ENCODE measurements around the gene CHL1.
"Not testable (repeated sequence)": the region's sequence is repeated elsewhere in the genome, so short reads cannot be mapped to it uniquely, and the experiment has no call there.

The CHL1 gene

DNA sequence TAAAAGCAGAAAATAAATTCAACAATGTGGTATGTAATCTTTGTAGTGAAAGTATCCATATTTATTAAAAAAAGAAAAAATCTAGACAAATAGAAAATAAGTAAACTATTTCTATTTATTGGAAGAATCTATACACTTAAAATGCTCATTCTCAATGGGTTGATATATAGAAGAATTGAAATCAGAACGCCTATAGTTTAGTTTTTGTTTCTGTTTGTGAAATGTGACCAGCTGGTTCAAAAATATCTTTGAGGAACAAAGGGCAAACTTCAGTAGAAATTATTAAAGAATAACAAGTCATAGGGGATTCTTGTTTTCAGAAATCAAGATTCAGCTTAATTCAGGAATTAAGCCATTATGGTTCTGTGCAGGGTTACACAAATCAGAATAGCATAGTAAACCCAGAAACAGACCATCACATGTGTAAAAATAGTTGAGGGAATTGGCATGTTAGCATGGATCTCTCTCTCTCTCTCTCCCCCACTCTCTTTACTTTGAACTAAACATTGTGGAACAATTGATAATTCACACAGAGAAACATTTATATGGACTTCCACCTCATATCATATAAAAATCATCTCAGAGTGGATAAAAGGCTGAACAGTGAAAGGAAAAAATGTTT lies 134.0 kb downstream of the CHL1 start:
- DNase-seq (ENCODE audit: low read depth in 3 of 3, low spot score in 1 of 3), result no peak

GRCh38 chr3:331881-332280 lies 135.3 kb downstream of the CHL1 start:
- DNase-seq (ENCODE audit: low read depth in 3 of 3, low spot score in 1 of 3), result no peak

DNA sequence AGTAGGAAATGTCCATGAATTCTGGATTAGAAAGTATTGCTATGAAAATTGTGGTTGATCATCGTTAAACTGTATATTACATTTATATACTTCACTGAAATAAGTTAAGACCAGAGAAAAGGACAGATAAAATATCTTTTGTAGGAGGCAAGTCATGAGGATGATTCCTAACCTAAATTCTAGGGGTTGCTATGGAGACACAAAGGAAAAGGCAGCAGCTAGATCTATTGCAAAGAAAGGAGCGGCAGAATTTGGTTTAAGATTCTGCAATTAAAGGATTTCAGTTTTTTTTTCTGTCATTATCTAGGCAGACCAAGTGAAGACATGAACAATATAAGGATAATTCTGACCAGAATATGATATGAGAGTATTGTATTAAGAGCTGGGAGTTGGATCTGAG lies 136.1 kb downstream of the CHL1 start:
- DNase-seq (ENCODE audit: low read depth in 3 of 3, low spot score in 1 of 3), result no peak

DNA sequence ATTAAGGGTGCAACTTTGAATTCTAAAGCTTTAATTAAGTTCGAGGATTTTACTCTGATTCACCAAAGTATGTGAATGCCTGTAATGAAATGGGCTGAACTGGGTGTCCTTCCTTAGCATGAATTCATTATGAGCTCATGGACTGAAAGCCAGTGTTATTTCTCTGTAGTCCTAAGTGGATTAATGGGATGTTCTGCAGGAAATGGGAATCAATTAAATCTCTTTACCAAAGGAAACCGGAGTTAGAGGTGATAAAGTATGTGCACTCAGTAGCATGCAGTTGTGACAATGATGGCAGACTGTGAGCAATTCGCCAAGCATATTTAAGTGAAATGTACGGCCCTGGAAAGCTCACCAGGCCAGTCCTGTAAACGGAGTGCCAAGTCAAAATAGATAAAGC lies 138.7 kb downstream of the CHL1 start:
- DNase-seq (ENCODE audit: low read depth in 3 of 3, low spot score in 1 of 3), result no peak

GRCh38 chr3:339351-339750 lies 142.8 kb downstream of the CHL1 start:
- no peak for DNase-seq (ENCODE audit: low read depth in 3 of 3, low spot score in 1 of 3)

DNA sequence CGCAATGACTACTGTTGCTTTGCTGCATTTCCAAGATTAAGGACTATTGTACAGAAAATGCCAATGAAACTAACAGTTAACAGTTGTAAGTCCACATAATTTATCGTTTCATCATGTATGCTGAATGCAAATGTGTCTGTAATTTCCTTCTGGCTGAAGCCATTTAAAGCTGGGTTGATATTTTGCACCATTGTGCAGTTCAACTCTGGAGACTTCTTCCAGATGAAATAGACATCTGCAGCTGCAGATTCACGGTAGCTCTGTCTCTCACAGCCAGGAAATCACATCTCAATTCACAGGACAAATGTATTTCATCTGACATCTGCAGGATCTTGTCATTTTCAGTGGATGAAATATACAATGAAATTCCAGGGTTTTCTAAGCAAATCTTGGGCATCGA lies 145.4 kb downstream of the CHL1 start:
- DNase-seq (ENCODE audit: low read depth in 3 of 3, low spot score in 1 of 3), result no peak

GRCh38 chr3:346186-346585 lies 149.6 kb downstream of the CHL1 start:
- no peak for DNase-seq (ENCODE audit: low read depth in 3 of 3, low spot score in 1 of 3)

- DNase-seq (ENCODE audit: low read depth in 3 of 3, low spot score in 1 of 3), result no peak
Observed at GRCh38 chr3:347581-347980, 151.0 kb downstream of the CHL1 start.

- DNase-seq (ENCODE audit: low read depth in 3 of 3, low spot score in 1 of 3), result no peak
Observed at GRCh38 chr3:350871-351371, 154.4 kb downstream of the CHL1 start.

- DNase-seq (ENCODE audit: low read depth in 3 of 3, low spot score in 1 of 3), result no peak
Observed at GRCh38 chr3:352599-352998, 156.0 kb downstream of the CHL1 start.

DNA sequence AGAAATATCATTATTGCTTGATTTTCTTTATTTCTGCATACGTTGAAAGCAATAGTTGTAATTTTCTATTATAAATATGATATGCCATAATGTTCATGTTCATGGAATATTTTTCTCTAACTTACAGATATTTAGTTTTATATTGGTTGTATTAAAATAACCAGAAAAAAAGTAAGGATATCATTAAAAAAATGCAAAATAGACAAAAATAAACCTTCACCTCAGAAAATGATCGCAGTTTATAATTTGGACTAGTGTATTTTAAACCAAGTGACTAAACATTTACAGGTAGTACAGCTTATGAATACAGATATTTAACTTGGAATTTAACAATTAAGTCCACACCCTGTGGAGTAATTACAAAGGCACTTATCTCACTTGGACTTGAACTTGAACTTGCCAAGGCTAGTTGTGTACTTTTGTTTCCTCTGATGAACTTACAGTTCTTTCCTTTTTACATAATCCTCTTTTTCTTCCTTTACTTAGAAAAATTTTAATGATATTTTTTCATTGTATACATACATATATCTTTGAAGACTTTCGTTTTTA lies 156.7 kb downstream of the CHL1 start:
- no peak for DNase-seq (ENCODE audit: low read depth in 3 of 3, low spot score in 1 of 3)

- DNase-seq (ENCODE audit: low read depth in 3 of 3, low spot score in 1 of 3), result no peak
Observed at GRCh38 chr3:354432-354831, 157.9 kb downstream of the CHL1 start.

DNA sequence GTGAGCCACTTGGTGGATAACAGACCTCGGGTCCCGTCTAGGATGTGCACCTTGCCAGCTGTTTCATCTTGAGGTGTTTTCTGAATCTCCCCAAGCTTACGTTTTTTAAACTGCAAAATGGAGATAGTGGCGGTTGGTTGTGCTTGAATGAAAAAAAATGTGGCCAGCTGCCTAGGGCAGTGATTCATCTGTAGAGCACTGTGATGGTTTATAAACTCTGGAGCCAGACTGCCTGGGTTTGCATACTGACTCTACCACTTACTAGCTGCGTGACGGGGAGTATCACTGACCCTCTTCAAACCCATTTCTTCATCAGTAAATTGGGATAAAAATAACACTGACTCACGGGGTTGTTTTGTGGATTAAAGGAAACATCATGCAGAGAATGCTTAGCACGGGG lies 159.1 kb downstream of the CHL1 start:
- DNase-seq (ENCODE audit: low read depth in 3 of 3, low spot score in 1 of 3), result no peak

- no peak for DNase-seq (ENCODE audit: low read depth in 3 of 3, low spot score in 1 of 3)
Observed at GRCh38 chr3:356952-357351, 160.4 kb downstream of the CHL1 start.

- no peak for DNase-seq (ENCODE audit: low read depth in 3 of 3, low spot score in 1 of 3)
Observed at GRCh38 chr3:359672-360071, 163.1 kb downstream of the CHL1 start.

- DNase-seq (ENCODE audit: low read depth in 3 of 3, low spot score in 1 of 3), result no peak
Observed at GRCh38 chr3:362681-363338, 166.2 kb downstream of the CHL1 start.

- no peak for DNase-seq (ENCODE audit: low read depth in 3 of 3, low spot score in 1 of 3)
Observed at GRCh38 chr3:364287-364686, 167.7 kb downstream of the CHL1 start.

GRCh38 chr3:365268-365667 lies 168.7 kb downstream of the CHL1 start:
- DNase-seq (ENCODE audit: low read depth in 3 of 3, low spot score in 1 of 3), result no peak

DNA sequence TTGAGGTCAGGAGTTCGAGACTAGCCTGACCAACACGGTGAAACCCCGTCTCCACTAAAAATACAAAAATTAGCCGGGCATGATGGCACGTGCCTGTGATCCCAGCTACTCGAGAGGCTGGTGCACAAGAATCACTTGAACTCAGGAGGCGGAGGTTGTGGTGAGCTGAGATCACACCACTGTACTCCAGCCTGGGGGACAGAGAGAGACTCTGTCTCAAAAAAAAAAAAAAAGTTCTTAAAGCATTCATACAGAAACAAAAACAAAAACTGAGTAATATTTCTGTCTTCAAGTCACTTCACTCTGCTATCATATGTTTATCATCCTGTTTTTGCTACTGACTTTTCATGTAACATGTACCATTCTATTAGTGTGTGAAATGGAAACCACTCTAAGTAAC lies 169.7 kb downstream of the CHL1 start:
- not testable (repeated sequence) for DNase-seq (ENCODE audit: low read depth in 3 of 3, low spot score in 1 of 3)

DNA sequence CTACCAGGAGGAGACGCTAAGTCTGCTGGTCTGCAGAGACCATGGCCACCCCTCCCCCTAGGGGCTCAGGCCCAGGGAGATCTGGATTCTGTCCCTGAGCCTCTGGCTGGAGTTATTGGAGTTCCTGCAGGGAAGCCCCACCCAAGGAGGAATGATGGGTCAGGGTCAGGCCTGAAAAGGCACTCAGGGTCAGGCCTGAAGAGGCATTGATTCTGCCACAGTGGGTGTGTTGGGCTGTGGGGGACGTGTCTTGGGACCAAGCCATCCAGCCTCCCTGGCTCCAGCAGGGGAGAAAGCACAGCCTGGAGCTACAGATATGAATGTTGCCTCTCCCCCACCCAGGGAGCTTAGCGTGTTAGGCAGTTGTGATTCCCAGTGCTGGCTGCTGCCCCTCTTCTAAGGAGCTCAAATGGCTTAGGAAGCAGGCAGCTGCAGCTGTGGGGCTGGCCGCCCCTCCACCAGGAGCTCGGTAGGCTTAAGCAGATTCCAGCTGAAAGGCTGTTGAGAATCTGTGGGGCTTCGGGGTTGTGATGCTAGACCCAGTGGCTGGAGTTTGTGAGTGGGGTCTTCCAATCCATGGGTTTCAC lies 176.7 kb downstream of the CHL1 start:
- DNase-seq (ENCODE audit: low read depth in 3 of 3, low spot score in 1 of 3), result no peak

- no peak for DNase-seq (ENCODE audit: low read depth in 3 of 3, low spot score in 1 of 3)
Observed at GRCh38 chr3:374459-374858, 177.9 kb downstream of the CHL1 start.

- no peak for DNase-seq (ENCODE audit: low read depth in 3 of 3, low spot score in 1 of 3)
Observed at GRCh38 chr3:377158-377561, 180.6 kb downstream of the CHL1 start.
